Left lung (tissue), 10 donors: ENCODE results near the gene TRPM3. TPM values are rescaled to one million over a fixed set of nuclear protein-coding genes. Genes with fewer than 3 reads are reported as not detected.

Experiments used
- ATAC-seq: fragments of 200-7000 bp; cut with Tn5 transposase; one replicate; pipeline ENCODE4 v1.9.1; 2020; ENCODE audit warnings: moderate library complexity
- DNase-seq, 4 donors: peaks; one replicate each; pipeline ENCODE4 v3.0.0-alpha.2; 2013 to 2020
- H3K27ac ChIP-seq, 2 donors: fragments of 200-600 bp; sonication (generic) in 1 of 2; one replicate each; pipeline versions ENCODE4 v1.5.0 to v1.8.0; 2020 to 2021
- H3K27me3 ChIP-seq, 2 donors: fragments of 200-600 bp; sonication (generic) in 1 of 2; one replicate each; pipeline versions ENCODE4 v1.5.0 to v1.8.0; 2020 to 2021
- H3K36me3 ChIP-seq, 2 donors: fragments of 200-600 bp; sonication (generic) in 1 of 2; one replicate each; pipeline versions ENCODE4 v1.5.0 to v1.8.0; 2020 to 2021
- H3K4me1 ChIP-seq, 2 donors: fragments of 200-600 bp; one replicate each; pipeline ENCODE4 v1.8.0; 2021
- H3K4me3 ChIP-seq, 2 donors: fragments of 200-600 bp; sonication (generic) in 1 of 2; one replicate each; pipeline versions ENCODE4 v1.5.0 to v1.8.0; 2020 to 2021; ENCODE audit warnings: mild to moderate bottlenecking in 1 of 2
- H3K9me3 ChIP-seq, 2 donors: fragments of 200-600 bp; sonication (generic) in 1 of 2; one replicate each; pipeline versions ENCODE4 v1.5.0 to v1.8.0; 2020 to 2021
- intact Hi-C, 2 donors: fragments of 100-400 bp; cut with DNase I; formaldehyde crosslinking; loops; one replicate each; pipeline versions ENCODE4 v1.11.2 to v1.14.2; 2022
- polyA plus RNA-seq, 6 donors: library from polyadenylated mRNA; unstranded; fragments of 120-200 nt; gene quantifications; one replicate each; pipeline ENCODE4 v1.2.1, GENCODE V29; 2013; ENCODE audit not compliant: insufficient read length in 6 of 6
- total RNA-seq, 2 donors: library from RNA; stranded (reverse); fragmentation: NEBNext Ultra II Directional; extraction: Animal tissue kit (Norgen Biotek cat#: 25700); gene quantifications; one replicate each; pipeline ENCODE4 v1.2.1, GENCODE V29; 2021
- TF ChIP-seq, protein P1 (sequence below), 2 donors: fragments of 200-600 bp; sonication (generic) in 1 of 2; IDR thresholded peaks; one replicate each; pipeline versions ENCODE4 v1.5.0 to v1.8.0; 2021; ENCODE audit warnings: antibody characterized with exemption in 2 of 2
- donor health status: DM: no; HTN: yes; CAD: no.
- donor health status: DM: no; HTN: no; CAD: no.

The TRPM3 gene
- total and polyA plus RNA-seq, 8 donors: 0.17 to 2.1 (median 1.2) TPM

DNA sequence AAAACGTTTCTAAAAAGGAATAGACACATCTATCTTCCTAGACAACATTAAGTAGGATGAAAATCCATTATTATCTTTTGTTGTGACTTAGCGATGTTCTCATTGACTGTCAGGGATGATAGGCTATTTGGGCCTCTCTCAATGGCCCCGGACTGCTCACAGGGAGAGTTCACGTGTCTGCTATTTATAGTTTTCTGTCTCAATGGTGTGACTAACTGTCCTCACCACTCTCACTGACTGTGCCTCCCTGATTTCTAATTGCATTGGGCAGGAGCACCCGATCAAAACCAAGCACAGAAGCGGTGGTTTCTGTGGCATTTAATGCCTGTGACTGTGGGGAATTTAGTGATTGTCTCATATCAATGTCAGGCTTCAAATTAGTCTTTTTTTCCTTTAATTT lies 420.3 kb downstream of the TRPM3 start:
- no peak for ATAC-seq

DNA sequence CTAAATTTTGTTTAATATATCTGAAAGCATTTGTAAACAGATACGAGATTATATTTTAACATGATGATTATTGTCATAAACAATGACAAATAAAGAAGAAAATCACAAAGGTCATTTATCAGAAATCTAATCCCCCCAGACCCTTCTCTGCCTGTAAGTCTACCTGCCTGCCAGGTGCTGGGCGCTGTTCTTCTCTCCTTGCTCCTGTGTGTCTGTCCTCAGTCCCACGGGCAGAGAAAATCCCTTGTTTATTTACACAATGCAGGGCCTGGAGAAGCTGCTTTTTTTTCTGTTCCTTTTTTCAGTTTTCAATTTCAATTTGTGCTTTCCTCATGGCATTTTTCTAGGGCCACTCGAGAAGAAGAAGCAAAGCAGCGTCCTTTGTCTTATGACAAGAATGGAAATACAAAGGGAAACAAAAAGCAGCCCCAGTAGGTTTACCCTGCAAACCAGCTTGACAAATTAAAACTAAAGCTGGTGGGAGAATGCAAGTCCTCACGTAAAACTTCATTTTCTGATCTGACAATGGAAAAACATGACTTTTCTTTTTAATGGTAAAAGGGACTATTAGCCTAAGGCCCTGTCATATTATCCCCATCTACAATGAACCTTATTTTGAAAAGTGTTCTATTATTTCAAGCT lies 424.6 kb downstream of the TRPM3 start:
- TF ChIP-seq, protein P1, sequence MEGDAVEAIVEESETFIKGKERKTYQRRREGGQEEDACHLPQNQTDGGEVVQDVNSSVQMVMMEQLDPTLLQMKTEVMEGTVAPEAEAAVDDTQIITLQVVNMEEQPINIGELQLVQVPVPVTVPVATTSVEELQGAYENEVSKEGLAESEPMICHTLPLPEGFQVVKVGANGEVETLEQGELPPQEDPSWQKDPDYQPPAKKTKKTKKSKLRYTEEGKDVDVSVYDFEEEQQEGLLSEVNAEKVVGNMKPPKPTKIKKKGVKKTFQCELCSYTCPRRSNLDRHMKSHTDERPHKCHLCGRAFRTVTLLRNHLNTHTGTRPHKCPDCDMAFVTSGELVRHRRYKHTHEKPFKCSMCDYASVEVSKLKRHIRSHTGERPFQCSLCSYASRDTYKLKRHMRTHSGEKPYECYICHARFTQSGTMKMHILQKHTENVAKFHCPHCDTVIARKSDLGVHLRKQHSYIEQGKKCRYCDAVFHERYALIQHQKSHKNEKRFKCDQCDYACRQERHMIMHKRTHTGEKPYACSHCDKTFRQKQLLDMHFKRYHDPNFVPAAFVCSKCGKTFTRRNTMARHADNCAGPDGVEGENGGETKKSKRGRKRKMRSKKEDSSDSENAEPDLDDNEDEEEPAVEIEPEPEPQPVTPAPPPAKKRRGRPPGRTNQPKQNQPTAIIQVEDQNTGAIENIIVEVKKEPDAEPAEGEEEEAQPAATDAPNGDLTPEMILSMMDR (IDR thresholded peaks at IDR 0.05): no peak
- Histone ChIP-seq H3K4me1 (no peaks in the 10 kb centered on the region), H3K9me3 (no peaks in the 10 kb centered on the region), H3K27ac (no peak overlapping the region), H3K36me3 (no peaks in the 10 kb centered on the region), H3K4me3 (no peak overlapping the region), H3K27me3 (no peaks in the 10 kb centered on the region)
- ATAC-seq (no peak), DNase-seq (no peak)
- intact Hi-C loops: no loop called here

More for the DNA sequence above, 420.3 kb downstream of the TRPM3 start:
- Histone ChIP-seq H3K27me3 (no peaks in the 10 kb centered on the region), H3K4me3 (no peak overlapping the region), H3K4me1 (no peaks in the 10 kb centered on the region), H3K27ac (no peak overlapping the region), H3K9me3 (no peaks in the 10 kb centered on the region), H3K36me3 (no peaks in the 10 kb centered on the region)
- TF ChIP-seq, protein P1 (IDR thresholded peaks at IDR 0.05): no peak
- DNase-seq: no peak
- intact Hi-C loops: no loop called here

DNA sequence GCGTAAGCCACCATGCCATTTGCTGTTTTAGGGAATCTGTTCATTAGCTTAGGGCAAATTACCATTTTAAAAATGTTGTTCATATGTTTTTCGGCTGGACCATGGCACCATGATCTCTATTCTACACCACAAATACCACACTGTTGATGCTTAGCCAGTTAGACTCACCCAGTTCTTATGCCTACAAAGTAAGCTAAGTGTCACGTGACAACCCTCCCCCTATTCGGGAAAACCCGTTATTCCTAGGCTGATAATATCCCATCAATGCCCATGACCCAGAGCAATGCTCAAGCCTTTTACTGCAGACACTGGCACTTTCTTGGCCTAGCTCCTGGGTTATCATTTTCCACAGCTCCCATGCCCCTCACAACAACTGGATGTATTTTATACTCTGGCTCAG lies 426.7 kb downstream of the TRPM3 start:
- ATAC-seq (no peak), DNase-seq (no peak)
- intact Hi-C loops: no loop called here
- Histone ChIP-seq H3K27ac (no peak overlapping the region), H3K9me3 (no peaks in the 10 kb centered on the region), H3K4me3 (no peak overlapping the region), H3K4me1 (no peaks in the 10 kb centered on the region), H3K36me3 (no peaks in the 10 kb centered on the region), H3K27me3 (no peaks in the 10 kb centered on the region)
- TF ChIP-seq, protein P1 (IDR thresholded peaks at IDR 0.05): no peak

DNA sequence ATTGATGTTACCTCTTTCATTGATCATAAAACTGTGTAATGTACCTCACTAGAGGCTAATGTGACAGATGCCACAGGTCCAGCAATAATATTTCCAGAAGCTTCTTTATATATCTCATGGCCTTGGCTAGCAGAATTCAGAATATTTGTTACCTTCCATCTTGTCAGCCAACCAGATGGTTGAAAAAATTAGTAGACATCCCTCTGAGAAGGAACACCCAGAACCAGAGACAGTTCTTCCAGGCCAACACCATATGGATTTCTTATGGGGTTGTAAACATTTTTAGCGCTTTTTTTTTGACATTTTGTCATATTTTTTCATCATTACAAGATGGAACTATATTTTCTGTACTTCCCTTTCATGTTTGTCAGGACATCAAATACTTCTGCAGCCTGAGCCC lies 428.2 kb downstream of the TRPM3 start:
- intact Hi-C loops: no loop called here
- H3K9me3 ChIP-seq: no peaks in the 10 kb centered on the region
- H3K4me3 ChIP-seq: no peak overlapping the region
- H3K36me3 ChIP-seq: no peaks in the 10 kb centered on the region
- TF ChIP-seq, protein P1 (IDR thresholded peaks at IDR 0.05): no peak
- no peaks in the 10 kb centered on the region for H3K27me3 ChIP-seq
- ATAC-seq (no peak), DNase-seq (no peak)
- H3K4me1 ChIP-seq: no peaks in the 10 kb centered on the region
- no peak overlapping the region for H3K27ac ChIP-seq

DNA sequence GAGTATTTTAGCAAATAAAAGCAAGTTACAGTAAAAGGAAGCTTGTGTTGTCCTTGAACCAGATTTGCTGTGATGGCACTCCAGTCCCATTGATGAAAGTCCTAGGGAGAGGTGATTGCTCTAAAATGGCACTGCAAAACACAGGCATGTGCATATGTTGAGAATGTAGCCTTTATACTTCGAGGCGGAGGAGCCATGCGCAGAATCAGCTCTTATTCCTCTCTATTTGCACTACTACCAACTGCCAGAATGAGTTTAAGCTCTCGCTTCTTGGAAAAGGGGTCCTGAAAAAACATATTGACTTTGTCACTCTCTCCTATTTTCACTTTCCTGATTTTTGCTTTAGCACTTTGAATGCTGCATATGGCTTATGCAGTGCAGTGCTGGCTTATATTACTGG lies 429.0 kb downstream of the TRPM3 start:
- H3K4me3 ChIP-seq: no peak overlapping the region
- no peak for ATAC-seq
- H3K27me3 ChIP-seq: no peaks in the 10 kb centered on the region
- no peak for DNase-seq
- intact Hi-C loops: no loop called here
- H3K36me3 ChIP-seq: no peaks in the 10 kb centered on the region
- TF ChIP-seq, protein P1 (IDR thresholded peaks at IDR 0.05): no peak
- no peaks in the 10 kb centered on the region for H3K4me1 ChIP-seq
- H3K27ac ChIP-seq: no peak overlapping the region
- no peaks in the 10 kb centered on the region for H3K9me3 ChIP-seq
